Kasumi-1 (cell line): Measurements from ENCODE around the gene GTF2H2C.
"Not testable (repeated sequence)": the region's sequence is repeated elsewhere in the genome, so short reads cannot be mapped to it uniquely, and the experiment has no call there.

Experiments used
- DNase-seq, 2 experiments: peaks; one replicate each; lab custom pipeline; 2025; lab: John Stamatoyannopoulos, UW

The GTF2H2C gene

GRCh38 chr5:69566172-69566571 is 6.2 kb downstream of the GTF2H2C start:
- not testable (repeated sequence) for DNase-seq

- not testable (repeated sequence) for DNase-seq
These were observed 8.1 kb downstream of the GTF2H2C start for GRCh38 chr5:69568072-69568471.

DNA sequence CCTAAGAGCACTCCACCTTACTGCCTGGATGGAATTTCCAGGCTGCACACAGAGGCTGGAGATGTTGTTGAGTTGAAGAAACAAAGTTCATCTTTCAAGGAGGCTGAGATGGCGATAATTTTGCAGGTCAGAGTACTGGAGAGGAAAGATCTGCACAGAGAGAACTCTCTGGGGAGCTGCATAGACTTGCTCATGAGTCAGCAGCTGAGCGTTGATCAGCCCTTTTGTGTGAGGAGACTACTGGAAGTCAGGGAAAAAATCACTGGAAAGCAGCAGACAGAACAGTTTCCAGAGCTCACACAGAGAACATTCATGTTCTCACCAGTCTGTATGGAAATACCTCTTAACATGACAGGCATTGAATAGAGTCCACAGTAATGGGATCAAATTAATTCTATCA is 23.4 kb downstream of the GTF2H2C start:
- DNase-seq = not testable (repeated sequence)

DNA sequence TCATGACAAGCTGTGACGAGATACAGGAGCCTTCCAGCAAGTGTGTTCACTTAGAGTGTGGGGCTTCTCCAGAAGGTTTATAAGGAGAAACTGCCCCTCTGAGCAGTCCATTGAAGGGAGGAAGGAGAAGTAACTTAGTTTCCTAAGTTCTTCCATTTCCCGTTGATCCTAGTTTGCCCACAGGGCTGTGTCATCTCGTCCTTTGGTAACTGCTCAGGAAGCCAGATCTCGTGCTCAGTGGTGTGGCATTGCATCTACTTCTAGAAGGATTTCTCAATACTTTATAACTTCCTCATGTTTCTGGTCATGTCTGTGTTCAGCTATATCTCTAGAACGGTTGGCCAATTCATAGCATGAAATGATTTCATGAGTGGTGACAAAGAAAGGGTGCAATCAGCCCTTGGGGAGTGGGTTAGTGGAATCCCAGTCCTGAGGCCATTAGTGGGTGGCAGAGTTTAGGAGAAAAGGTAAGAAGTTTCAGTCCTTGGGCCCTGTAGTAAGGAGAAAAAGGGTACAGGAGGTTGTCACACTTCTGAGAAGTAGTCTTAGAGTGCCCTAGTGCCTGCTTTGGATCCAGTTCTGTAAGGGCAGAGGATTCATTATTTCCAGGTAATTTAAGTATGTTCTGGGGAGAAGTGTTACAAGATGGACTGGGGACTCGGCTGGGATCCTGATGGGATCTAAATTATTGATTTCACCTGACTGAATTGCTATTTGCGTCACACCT is 36.3 kb downstream of the GTF2H2C start:
- DNase-seq = not testable (repeated sequence)

GRCh38 chr5:69601947-69602346 is 42.0 kb downstream of the GTF2H2C start:
- not testable (repeated sequence) for DNase-seq

- DNase-seq = not testable (repeated sequence)
These were observed 46.8 kb downstream of the GTF2H2C start for GRCh38 chr5:69606839-69607238.

DNA sequence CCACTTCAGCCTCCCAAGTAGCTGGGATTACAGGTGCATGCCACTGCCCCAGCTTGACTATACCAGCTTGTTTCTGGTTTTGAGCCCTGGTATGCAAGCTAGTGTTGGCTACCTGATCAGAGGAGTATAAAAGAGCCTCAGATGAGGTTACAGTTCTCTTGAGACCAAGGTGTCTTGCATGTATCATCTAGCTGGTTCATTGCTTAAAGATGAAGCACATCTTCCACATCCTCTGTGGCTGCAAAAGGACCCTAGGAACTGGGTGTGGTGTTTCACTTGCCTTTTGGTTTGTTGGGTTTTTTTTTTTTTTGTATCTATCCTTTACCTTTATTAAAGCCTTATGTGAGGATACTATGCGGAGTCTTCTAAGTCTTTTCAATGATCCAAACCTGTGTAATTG is 47.8 kb downstream of the GTF2H2C start:
- not testable (repeated sequence) for DNase-seq

- DNase-seq = not testable (repeated sequence)
These were observed 49.0 kb downstream of the GTF2H2C start for GRCh38 chr5:69608861-69609496.

DNA sequence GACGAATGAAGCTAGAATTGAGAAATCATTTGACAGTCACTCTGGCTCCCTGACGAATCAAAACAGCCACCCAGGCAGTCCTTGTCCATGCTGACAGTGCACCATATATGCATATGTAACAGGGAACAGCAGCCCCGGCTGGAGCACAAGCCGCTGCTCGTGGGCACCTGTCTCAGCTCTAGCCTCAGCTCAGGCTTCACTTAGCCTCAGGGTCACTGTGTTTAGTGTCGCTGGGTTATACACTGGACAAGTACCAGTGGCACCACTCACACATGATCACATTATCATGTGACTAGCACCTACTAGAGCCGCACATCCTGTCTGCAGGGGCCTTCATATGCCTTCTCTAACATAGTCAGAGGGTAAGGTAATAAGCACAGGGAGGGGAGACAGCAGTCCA is 54.9 kb downstream of the GTF2H2C start:
- DNase-seq = not testable (repeated sequence)

GRCh38 chr5:69631879-69632278 is 71.9 kb downstream of the GTF2H2C start:
- not testable (repeated sequence) for DNase-seq
